NCI-H82 treated with DMSO at 0.1 percent for 48 hours (cell line): Measurements from ENCODE around the gene COL6A2.
"Not testable (repeated sequence)": the region's sequence is repeated elsewhere in the genome, so short reads cannot be mapped to it uniquely, and the experiment has no call there.

ENCODE experiments used
- DNase-seq: peaks from one replicate; lab custom pipeline; 2025; ENCODE audit not compliant: unreplicated experiment; lab: John Stamatoyannopoulos, UW

COL6A2 gene

DNA sequence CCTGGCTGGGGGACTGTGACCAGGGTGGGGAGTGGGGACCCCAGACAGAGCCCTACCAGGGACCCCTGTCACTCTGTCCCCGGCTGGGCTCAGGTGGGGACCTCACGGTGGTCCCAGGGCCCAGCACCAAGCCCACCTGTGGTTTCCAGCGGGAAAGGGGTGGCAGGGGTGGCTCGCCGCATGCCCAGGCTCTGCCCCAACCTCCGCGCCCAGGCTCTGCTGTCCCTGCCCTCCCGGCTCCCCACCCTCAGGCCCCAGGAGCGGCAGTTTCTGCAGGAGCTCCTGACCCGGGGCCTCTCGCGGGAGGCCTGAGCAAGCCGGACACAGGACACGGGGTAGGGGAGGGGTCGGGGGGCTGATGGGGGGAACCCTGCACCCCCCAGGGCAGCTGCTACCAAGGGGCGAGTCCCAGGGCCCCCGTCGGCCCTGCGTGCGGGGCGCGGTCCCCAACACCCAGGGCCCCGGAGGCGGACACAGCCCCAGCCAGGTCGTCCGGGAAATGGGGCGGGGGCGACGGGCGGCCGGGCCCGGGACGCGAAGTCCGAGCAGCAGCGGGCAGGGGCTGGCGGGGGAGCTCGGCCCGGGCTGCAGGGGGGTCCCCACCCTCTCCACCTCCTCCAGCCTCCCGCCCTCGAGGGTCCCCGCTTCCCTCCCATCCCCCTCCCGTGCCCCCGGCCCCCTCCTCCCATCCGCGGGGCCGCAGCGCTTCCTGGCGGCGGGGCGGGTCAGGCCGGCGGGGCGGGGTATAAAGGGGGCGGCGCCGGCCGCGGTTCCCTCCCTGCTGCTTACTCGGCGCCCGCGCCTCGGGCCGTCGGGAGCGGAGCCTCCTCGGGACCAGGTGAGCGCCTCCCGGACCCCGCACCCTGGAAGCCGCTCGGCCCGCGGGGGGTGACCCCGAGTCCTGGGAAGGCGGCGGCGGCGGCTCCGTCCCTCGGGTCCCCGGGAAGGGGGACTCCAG is at the start of gene COL6A2:
Gene COL6A2, plus strand, starts transcription at position 777 of the 958 bp plus-strand sequence.
- DNase-seq: no peak

DNA sequence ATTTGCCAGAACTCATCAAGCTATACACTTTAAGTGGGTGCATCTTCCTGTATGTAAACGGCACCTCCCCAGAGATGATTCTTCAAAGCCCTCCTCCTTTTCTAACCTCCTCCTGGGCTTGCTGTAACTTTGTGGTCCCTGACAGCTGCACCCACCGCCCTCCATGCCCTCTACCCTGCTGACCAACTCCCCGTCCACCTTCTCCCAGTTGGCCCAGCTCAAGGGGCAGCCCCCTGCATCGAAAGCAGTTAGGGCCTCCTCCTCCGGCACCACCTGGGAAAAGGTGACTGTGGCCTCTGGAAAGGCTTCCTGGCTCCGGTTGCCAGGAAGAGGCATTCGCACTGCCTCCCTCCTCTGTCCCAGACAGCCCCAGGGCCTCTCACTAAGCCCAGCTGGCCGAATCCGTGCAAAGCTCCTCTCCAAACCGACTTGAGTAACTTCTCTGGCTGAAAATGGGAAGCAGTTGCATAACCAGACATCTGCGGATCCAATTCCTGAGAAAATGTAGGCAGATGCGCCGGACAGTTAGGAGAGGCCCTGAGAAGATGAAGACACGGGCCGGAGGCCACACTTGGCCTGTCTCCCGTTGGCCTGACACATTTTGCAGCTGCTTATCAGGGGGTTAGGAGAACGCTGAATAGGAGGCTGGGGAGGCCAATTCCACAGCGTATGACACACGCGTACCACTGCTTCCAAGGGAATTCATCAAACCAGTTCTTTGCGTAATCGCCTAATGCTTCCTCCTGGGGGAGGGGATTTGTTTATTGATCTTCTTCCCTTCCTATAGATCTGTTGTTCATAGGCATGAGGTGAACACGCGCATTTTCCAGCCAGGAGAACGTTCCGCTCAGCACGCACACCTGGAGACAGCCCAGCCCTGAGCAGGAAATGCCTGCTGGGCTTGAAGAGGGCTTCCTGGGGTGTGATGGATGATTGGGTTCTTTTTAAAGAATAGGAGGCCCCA is 48.7 kb upstream of the COL6A2 start:
- no peak for DNase-seq

DNA sequence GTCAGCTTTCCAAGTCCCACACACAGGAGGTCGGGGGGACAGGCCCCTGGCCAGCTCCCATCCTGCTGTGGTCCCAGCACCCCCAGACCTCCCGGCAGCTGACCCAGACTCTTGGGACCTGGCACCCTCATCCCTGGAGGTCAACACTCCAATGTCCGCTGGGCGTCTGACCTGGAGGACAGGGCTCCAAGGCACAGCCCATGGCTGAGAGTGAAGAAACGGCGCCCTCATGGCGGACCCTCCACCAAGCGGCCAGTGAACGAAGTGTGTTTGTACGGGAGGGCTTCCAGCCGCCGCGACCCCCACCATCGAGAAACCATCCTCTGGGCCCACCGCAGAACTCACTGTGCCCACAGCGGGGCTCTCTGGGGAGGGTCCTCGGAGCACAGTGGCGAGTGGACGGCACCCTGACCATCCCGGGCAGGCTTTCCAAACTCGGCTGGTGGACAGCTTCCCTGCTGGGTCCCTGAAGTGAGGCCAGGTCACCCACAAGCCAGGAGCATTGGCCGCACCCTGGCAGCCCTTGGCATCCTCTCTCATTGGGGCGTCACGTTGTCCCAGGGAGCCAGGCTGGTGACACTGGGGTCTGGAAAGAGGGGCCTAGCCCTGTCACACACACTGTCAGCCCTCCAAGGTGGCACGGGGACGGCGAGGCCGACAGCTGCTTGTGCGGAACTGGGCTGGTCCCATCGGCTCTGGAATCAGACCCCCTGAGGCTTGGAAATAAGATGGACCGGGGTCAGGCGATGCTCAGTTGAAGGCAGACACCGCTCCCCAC is 47.8 kb upstream of the COL6A2 start:
- no peak for DNase-seq

DNA sequence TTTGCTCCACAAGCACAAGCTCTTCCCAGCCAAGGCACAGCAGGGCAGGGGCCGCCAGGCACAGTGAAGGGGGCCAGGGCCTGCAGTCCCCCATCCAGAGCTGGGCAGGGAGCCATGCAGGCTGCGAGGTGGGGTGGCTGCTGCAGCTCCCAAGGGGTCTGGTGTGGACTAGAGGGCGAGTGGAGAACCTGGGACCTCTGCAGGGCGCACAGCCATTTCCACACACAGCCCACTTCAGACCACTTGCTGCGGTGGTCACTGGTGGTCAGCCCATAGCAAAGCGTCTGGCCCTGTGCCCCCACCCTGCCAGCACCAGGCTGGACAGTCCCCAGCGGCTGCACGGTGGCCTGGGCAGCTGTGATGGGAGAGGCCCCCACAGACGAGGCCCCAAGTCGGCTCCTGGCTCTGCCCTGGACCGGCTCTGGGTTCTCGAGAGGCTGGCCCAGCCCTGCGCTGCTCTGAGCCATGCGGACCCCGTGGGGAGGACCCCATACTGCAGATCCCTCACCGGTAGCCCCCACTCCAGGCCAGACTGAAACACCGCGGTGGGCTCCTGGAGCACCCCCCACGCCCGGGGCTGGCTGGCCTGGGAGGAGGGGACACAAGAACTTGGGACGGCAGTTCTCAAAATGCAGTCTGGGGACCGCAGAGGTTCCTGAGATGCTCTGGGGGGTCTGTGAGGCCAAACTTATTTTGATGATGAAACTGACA is 47.1 kb upstream of the COL6A2 start:
- no peak for DNase-seq

DNA sequence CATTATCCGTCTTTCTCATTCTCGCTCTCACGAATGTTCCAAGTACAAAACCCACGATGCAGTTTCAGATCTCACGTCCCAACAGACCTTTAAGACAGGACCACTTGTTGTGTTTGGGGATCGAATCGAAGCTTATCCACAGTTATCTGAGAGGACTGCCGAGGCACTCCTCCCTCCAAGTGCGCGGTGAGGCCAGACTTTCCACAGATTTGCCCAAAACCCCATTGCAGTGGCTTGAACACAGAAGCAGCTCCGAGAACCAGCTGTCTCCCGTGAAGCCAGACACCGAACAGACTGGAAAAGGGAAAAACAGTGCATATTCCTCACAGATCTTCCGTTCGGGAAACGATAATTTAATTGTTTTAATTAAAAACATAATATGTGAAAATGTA is 46.5 kb upstream of the COL6A2 start:
- no peak for DNase-seq

DNA sequence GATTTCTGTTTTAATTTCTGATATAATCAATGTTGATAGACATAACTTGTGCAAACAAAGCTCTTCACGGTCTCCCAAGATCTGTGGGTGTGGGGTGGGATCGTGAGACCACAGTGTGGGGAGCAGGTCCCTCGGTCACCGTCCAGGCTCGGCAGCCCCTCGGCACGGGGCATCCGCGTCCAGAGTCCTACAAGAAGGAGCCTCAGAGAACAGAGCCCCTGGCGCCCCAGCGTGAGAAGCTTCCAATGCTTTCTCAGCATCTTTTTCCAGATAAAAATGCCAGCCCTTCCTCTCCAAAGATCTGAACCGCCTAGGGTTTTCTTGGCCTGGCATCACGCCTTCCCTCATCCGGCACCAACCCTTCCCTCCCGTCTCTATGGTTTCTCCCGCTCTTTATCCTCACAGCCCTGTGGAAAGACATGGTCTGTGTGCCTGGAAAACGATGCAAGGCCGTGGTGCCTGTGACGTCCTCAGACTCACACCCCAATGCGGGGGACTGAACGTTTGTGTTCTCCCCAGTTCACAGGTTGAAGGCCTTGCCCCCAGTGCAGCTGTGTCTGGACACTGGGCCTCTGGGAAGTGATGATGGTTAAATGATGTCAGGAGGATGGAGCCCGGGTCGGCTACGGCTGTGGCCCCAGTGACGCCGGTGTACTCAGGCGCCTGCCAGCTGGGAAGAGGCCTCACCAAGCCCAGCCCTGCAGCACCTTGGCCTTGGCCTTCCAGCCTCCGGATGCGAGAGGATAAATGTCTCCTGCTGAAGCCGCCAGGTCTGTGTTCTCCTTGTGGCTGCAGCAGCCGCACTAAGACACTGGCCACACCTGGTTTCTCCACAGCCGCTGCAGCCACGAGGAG is 45.9 kb upstream of the COL6A2 start:
- no peak for DNase-seq

DNA sequence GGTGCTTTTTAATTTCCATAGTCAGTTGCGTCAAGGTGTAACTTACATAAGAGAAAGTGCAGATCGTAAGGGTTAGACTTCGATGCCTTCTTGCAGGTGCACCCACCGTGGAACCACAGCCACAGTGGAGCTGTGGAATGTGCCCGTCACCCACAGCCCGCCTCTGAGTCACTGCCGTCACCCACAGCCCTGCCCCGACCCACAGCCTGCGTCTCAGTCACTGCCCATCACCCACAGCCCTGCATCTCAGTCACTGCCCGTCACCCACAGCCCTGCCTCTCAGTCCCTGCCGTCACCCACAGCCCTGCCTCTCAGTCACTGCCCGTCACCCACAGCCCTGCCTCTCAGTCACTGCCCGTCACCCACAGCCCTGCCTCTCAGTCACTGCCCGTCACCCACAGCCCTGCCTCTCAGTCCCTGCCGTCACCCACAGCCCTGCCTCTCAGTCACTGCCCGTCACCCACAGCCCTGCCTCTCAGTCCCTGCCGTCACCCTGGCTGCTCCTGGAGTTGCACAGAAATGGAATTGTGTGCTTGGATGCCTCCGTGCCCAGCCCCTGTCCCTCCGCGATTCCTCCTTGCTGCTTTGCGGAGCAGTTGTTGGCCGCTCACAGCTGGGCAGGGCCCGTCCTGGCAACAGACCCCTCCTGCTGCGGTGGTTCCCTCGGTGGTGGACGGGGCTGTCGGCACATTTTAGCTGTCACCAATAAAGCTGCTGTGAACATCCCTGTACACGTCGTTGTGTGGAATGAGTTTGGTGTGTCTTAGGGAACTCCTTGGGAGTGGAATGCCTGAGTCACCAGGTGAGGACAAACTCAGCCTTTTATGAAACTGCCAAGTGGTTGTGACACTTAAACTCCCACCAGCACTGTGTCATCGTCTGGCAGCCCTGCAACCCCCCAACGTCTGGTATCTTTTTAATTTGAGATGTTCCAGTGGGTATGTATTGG is 44.9 kb upstream of the COL6A2 start:
- DNase-seq: no peak

DNA sequence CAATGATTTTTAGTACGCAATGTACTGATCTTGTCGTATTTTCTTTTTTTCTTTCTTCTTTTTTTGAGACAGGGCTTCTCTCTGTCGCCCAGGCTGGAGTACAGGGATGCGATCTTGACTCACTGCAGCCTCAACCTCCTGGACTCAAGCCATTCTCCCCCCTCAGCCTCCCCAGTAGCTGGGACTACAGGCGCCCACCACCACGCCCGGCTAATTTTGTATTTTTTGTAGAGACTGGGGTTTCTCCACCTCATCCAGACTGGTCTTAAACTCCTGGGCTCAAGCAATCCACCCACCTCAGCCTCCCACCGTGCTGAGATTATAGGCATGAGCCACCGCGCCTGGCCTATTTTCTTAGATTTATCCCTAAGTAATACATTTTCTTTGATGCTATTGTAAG is 43.9 kb upstream of the COL6A2 start:
- DNase-seq: no peak

DNA sequence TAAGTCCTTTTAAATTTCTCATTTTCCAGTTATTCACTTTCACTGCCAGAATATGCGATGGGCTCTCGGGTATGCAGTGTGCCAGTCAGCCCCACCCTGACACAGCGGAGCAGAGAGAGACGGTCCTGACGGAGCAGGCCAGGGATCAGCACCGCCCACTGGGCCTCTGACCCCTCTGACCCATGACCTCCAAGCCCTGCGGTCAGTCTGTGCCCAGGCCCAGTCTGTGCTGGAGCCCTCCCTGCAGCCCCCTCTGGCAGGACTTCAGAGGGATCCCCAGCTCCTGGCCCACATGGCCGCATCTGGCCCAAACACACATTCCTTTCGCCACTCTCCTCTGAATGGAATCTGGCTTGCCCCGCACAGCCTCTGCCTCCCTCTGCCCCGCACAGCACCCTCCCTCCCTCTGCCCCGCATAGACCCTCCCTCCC is 43.4 kb upstream of the COL6A2 start:
- no peak for DNase-seq

DNA sequence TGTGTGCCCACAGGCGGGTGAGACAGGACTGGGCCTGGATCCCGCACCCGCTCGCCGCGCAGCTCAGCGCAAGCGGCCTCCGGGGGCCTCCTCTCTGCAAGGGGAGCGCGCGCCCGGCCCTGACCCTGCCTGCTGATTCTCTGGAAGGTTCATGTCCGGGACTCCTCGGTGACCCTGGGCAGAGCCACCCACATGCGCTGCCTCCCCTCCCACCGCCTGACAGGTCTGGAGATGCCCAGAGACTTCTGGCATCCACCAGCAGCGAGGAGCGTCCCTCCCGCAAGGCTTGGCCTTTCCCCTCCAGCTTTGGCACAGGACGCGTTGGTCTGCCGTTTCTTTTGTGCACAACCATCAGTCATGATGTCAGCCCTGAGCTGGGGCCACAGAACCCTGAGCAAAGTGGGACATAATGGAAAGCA is 42.0 kb upstream of the COL6A2 start:
- no peak for DNase-seq

DNA sequence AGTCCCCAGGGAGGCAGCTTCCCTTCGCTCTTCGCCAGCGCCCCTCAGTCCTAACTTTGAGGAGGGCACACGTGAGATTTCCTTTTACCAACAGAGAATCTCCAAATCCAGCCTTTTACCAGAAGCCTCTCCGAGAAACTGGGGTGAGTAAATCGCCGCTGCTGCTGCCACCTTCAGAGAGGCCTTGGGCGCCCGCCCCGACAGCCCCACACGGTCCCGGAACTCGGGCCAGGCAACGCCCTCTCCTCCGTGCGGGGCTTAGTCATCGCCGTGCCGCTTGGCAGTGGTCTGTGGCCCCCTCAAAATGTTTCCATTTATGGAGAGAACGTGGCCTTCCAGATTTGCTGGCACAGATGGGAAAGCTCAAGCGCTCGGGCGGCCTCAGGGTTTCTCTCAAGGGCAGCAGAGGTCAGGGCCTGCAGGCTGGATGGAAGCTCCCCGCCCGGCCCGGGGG is 41.4 kb upstream of the COL6A2 start:
- no peak for DNase-seq

DNA sequence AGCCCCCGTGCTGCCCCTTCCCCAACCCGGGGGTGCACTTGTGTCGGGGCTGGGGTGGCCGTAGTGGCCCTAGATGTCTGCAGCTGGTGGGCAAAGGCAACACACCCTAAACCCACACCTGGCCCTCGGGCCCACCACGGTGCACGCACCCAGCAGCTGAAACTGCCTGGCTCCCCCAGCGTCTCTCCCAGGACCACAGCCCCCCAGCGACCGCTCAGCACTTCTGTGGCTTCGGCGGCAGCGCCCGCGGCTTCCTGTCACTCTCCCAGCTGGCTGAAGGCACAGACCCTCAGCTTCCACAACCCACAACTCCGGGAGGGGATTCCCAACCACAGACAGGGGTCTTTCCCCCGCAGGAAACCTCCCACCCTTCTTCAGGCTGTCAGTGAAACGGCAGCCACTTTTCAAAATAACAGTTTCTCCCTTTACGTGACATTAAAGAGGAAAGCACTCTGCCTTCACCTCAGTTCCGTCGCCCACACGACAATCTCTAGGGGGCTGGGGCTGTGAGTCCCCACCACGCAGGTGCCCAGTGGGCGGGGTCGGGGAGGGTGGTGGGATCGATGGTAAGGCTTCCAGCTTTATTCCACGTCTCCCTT is 40.7 kb upstream of the COL6A2 start:
- DNase-seq: no peak

DNA sequence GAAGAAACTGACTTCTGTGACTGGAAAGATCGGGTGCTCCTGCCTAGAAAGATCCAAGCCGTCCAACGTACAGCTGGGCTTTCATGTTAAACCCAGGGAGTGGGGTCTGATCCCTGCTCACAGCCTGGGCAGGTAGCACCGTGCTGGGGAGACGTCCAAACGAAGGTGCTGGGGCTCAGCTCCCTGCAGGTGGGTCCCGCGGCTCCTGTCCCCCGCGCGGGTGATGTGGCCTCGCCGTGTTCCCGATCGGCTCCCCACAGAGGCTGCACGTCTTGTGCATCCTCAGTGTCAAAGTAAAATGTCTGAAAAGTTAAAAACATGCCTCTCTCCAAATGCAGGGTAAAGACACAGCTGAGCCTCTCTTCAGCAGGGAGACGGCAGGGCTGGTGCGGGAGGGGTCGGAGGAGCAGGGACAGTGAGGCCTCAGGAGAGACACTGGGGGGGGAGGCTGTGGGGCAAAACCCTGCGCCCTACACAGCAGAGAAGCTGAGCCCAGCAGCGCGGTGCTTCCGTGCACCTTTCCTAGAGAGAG is 40.1 kb upstream of the COL6A2 start:
- DNase-seq: no peak

DNA sequence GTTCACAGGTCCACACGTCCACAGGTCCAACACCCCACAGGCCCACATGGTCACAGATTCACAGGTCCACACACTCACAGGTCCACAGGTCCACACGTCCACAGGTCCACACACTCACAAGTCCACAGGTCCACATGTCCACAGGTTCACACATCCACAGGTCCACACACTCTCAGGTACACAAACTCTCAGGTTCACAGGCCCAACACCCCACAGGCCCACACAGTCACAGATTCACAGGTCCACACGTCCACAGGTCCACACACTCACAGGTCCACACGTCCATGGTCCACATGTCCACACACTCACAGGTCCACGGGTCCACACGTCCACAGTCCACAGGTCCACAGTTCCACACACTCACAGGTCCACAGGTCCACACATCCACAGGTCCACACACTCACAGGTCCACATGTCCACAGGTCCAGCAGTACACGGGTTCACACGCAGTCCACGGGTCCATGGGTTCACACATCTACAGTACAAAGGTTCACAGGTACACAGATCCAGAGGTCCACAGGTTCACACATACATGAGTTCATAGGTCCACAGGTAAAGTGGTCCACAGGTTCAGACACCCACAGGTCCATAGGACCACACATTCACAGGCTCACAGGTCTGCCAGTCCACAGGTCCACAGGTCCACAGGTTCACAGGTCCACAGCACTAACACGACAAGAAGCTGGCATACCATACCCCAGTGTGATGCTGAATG is 39.3 kb upstream of the COL6A2 start:
- DNase-seq: no peak

DNA sequence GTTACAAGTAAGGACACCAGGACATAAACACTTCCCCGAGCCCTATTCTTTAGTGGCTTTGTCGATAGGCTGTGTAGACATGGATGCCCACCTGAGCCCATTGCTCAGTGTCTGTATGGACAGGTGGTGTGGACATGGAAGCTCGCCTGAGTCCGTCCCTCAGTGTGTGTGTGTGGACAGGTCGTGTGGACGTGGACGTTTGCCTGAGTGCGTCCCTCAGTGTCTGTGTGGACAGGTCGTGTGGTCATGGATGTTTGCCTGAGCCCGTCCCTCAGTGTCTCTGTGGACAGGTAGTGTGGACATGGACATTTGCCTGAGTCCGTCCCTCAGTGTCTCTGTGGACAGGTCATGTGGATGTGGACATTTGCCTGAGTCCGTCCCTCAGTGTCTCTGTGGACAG is 38.7 kb upstream of the COL6A2 start:
- no peak for DNase-seq

DNA sequence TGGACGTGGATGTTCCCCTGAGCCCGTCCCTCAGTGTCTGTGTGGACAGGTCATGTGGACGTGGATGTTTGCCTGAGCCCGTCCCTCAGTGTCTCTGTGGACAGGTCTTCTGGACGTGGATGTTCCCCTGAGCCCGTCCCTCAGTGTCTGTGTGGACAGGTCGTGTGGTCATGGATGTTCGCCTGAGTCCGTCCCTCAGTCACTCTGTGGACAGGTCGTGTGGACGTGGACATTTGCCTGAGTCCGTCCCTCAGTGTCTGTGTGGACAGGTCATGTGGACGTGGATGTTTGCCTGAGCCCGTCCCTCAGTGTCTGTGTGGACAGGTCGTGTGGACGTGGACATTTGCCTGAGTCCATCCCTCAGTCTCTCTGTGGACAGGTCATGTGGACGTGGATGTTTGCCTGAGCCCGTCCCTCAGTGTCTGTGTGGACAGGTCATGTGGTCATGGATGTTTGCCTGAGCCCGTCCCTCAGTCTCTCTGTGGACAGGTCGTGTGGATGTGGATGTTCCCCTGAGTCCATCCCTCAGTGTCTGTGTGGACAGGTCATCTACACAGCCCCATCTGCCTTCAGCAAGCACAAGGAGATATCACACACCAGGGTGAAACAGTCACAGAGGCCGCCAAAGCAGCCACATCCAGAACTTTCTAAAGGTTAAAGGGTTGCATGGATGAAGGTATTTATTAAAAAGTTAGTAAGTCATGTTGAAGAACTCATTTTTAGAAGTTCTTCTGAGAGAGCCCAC is 38.0 kb upstream of the COL6A2 start:
- not testable (repeated sequence) for DNase-seq
